ENCODE measurements around the gene MLXIP. TPM values are rescaled to one million over a fixed set of nuclear protein-coding genes. Genes with fewer than 3 reads are reported as not detected.

MLXIP gene
- total RNA-seq, 1 experiment from 2014 or later: 46.3 TPM

- H3K9ac ChIP-seq (ENCODE audit: low read length): no peak overlapping the region
- no peaks in the 10 kb centered on the region for H3K9me2 ChIP-seq (ENCODE audit: insufficient read depth)
- DNase-seq (ENCODE audit: low read depth, low spot score): no peak
- RAD21 ChIA-PET (ENCODE audit: low non-redundant PET in 1 of 2, low total read pairs in 2 of 2, uncharacterized antibody in 2 of 2, unreplicated experiment in 2 of 2): no interaction called here
- no peak overlapping the region for H2AFZ ChIP-seq (ENCODE audit: low read depth, low read length, poor library complexity, severe bottlenecking)
- H3K4me2 ChIP-seq (ENCODE audit: low read length): no peak overlapping the region
- no peaks in the 10 kb centered on the region for H3K9me3 ChIP-seq (ENCODE audit: control insufficient read depth in 1 of 2, insufficient read depth in 1 of 2, low read depth in 1 of 2, low read length in 2 of 2)
- intact Hi-C loops (cut with micrococcal nuclease): no loop called here
- no peaks in the 10 kb centered on the region for H3K4me1 ChIP-seq (ENCODE audit: control insufficient read depth in 1 of 2, insufficient read depth in 2 of 2, low read length in 2 of 2)
- BruUV-seq (replicated peaks): no TSS peak
- no peaks in the 10 kb centered on the region for H3K79me2 ChIP-seq (ENCODE audit: insufficient read depth, low read length)
- ATAC-seq: no peak
- no peak overlapping the region for H3K4me3 ChIP-seq (replicated peaks in 1 of 2; ENCODE audit: low read depth in 1 of 2, low read length in 2 of 2)
- CTCF ChIA-PET: no interaction called here
- POLR2A ChIA-PET: no interaction called here
- TF ChIP-seq ELF1 (IDR thresholded peaks at IDR 0.05; ENCODE audit: borderline replicate concordance, low read depth): no peak
- no peak for TF ChIP-seq SIN3A (IDR thresholded peaks at IDR 0.05; ENCODE audit: low read depth)
- no peak for TF ChIP-seq POLR2A (IDR thresholded peaks at IDR 0.05; ENCODE audit: borderline replicate concordance, extremely low read depth, insufficient read depth, insufficient read length)
- TF ChIP-seq TCF7L2 (IDR thresholded peaks at IDR 0.05; ENCODE audit: borderline replicate concordance, extremely low read depth, insufficient read depth, insufficient read length): no peak
- TF ChIP-seq YY1 (IDR thresholded peaks at IDR 0.05; ENCODE audit: extremely low read depth, insufficient replicate concordance, low read depth, low read length): no peak
- TF ChIP-seq ZBTB33 (IDR thresholded peaks at IDR 0.05; ENCODE audit: extremely low read depth, insufficient replicate concordance, low read length): no peak
- TF ChIP-seq POLR2AphosphoS5 (IDR thresholded peaks at IDR 0.05; ENCODE audit: low read depth, low read length): no peak
- H3K36me3 ChIP-seq (ENCODE audit: control insufficient read depth in 1 of 2, insufficient read depth in 2 of 2, low read length in 2 of 2): no peaks in the 10 kb centered on the region
- H4K20me1 ChIP-seq (ENCODE audit: insufficient read depth): no peaks in the 10 kb centered on the region
- H3K27ac ChIP-seq (ENCODE audit: low read depth, low read length): no peak overlapping the region
- no peaks in the 10 kb centered on the region; the same call in 1 of the 2 replicates for H3K27me3 ChIP-seq (ENCODE audit: insufficient read depth, low read length)
Measured at GRCh38 chr12:122171399-122171798, 92.8 kb downstream of the MLXIP start.

All from HCT116 (cell line).